Glutamatergic neuron (in vitro differentiated cells): Measurements from ENCODE around the gene KRT15. TPM values are rescaled to one million over a fixed set of nuclear protein-coding genes. Genes with fewer than 3 reads are reported as not detected.
A peak's percentile ranks its signal among the peaks of the same experiment; 100 is the strongest.

Experiments
- DNase-seq: peaks from one replicate; pipeline ENCODE4 v3.0.0; 2022
- H3K27ac Mint-ChIP-seq: one replicate; pipeline ENCODE4 v1.8.0; 2020; ENCODE audit warnings: mild to moderate bottlenecking, mixed read lengths, inconsistent platforms; ENCODE audit not compliant: unreplicated experiment
- H3K27me3 Mint-ChIP-seq: one replicate; pipeline ENCODE4 v1.8.0; 2020; ENCODE audit warnings: mild to moderate bottlenecking, moderate library complexity, mixed read lengths, inconsistent platforms; ENCODE audit not compliant: unreplicated experiment
- H3K36me3 Mint-ChIP-seq: one replicate; pipeline ENCODE4 v1.8.0; 2020; ENCODE audit warnings: mild to moderate bottlenecking, mixed read lengths, inconsistent platforms; ENCODE audit not compliant: unreplicated experiment
- H3K4me1 Mint-ChIP-seq: one replicate; pipeline ENCODE4 v1.8.0; 2020; ENCODE audit warnings: mild to moderate bottlenecking, low read depth, mixed read lengths, inconsistent platforms; ENCODE audit not compliant: unreplicated experiment
- H3K4me3 Mint-ChIP-seq: one replicate; pipeline ENCODE4 v1.8.0; 2020; ENCODE audit warnings: mild to moderate bottlenecking, mixed read lengths, inconsistent platforms; ENCODE audit not compliant: unreplicated experiment
- H3K9me3 Mint-ChIP-seq: one replicate; pipeline ENCODE4 v1.8.0; 2020; ENCODE audit warnings: mild to moderate bottlenecking, moderate library complexity, mixed read lengths, inconsistent platforms; ENCODE audit not compliant: unreplicated experiment
- CTCF ChIP-seq: fragments of 200-600 bp; sonication (generic); IDR thresholded peaks from one replicate; pipeline ENCODE4 v1.5.0; 2021; ENCODE audit not compliant: partially characterized antibody, unreplicated experiment
- total RNA-seq: library from RNA; stranded (reverse); fragmentation: NEBNext Ultra II Directional; extraction: Animal tissue kit (Norgen Biotek cat#: 25700); gene quantifications from one replicate; pipeline ENCODE4 v1.2.1, GENCODE V29; 2021; ENCODE audit not compliant: unreplicated experiment

The KRT15 gene
- total RNA-seq, 1 donor from 2014 or later, result not detected

GRCh38 chr17:41489531-41489930 lies 29.2 kb downstream of the KRT15 start, which contains the start of gene KRT36:
TSS of gene KRT36 (minus strand) at chr17:41489910. CDS start at chr17:41489864, 46 bp downstream.
- Mint-ChIP-seq H3K27me3 (peaks cover 3% of the 10 kb centered on the region), H3K4me3 (no peak within 1 kb of the TSS), H3K9me3 (no peaks in the 10 kb centered on the region), H3K36me3 (no peaks in the 10 kb centered on the region), H3K27ac (no peak within 1 kb of the TSS), H3K4me1 (no peaks in the 10 kb centered on the region)
- no peak for DNase-seq
- no peak for TF ChIP-seq CTCF

GRCh38 chr17:41486809-41487530 lies 31.7 kb downstream of the KRT15 start:
- Mint-ChIP-seq H3K27me3 (peaks cover 3% of the 10 kb centered on the region), H3K27ac (no peak overlapping the region), H3K4me1 (no peaks in the 10 kb centered on the region), H3K36me3 (no peaks in the 10 kb centered on the region), H3K9me3 (no peaks in the 10 kb centered on the region), H3K4me3 (no peak overlapping the region)
- DNase-seq, result no peak
- peak; percentile 19 for TF ChIP-seq CTCF

GRCh38 chr17:41486316-41486715 lies 32.4 kb downstream of the KRT15 start:
- H3K4me1 Mint-ChIP-seq, result no peaks in the 10 kb centered on the region
- DNase-seq, result no peak
- peaks cover 3% of the 10 kb centered on the region for H3K27me3 Mint-ChIP-seq
- no peak overlapping the region for H3K4me3 Mint-ChIP-seq
- H3K9me3 Mint-ChIP-seq, result no peaks in the 10 kb centered on the region
- TF ChIP-seq CTCF, result no peak
- no peaks in the 10 kb centered on the region for H3K36me3 Mint-ChIP-seq
- H3K27ac Mint-ChIP-seq, result no peak overlapping the region

- TF ChIP-seq CTCF, result no peak
- Mint-ChIP-seq H3K27ac (no peak overlapping the region), H3K27me3 (peaks cover 3% of the 10 kb centered on the region)
These were observed 33.5 kb downstream of the KRT15 start for GRCh38 chr17:41484920-41485904.

More at GRCh38 chr17:41484920-41485904, 33.5 kb downstream of the KRT15 start:
- Mint-ChIP-seq H3K4me1 (no peaks in the 10 kb centered on the region), H3K9me3 (no peaks in the 10 kb centered on the region), H3K4me3 (no peak overlapping the region), H3K36me3 (no peaks in the 10 kb centered on the region)
- no peak for DNase-seq
